NCI-H460 (cell line): ENCODE measurements around the gene MAIP1. TPM values are rescaled to one million over a fixed set of nuclear protein-coding genes. Genes with fewer than 3 reads are reported as not detected.

ENCODE experiments used
- DNase-seq: peaks from one replicate; pipeline ENCODE4 v3.0.0-alpha.2; 2016; ENCODE audit warnings: low read depth; ENCODE audit errors: extremely low read depth
- total RNA-seq: library from RNA; depleted of rRNA; stranded (reverse); fragments of >200 nt; shearing (Covaris generic); gene quantifications from 2 replicates; pipeline ENCODE4 v1.2.3, GENCODE V29; 2014; rRNA removed

The MAIP1 gene
- total RNA-seq, 1 experiment from 2014 or later, result 43.1 TPM

DNA sequence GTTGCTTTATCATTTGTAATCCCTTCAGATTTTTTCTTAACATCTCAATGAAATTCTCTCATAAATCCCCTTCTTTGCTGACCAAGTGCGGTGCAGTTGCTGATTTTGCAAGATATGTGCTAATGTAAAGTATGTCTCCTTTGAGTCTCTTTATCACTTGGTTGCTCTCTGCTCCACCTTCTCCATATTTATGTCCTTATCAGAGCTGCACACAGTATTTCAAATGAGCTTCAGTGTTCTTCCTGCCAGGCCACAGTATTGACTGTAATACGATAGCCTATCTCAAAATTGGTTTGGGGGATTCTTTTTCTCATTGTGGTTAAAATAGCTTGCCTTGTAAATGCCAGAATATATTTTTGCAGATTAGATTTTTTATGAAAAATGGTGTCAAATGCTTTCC lies 32.2 kb downstream of the MAIP1 start:
- DNase-seq, result no peak

DNA sequence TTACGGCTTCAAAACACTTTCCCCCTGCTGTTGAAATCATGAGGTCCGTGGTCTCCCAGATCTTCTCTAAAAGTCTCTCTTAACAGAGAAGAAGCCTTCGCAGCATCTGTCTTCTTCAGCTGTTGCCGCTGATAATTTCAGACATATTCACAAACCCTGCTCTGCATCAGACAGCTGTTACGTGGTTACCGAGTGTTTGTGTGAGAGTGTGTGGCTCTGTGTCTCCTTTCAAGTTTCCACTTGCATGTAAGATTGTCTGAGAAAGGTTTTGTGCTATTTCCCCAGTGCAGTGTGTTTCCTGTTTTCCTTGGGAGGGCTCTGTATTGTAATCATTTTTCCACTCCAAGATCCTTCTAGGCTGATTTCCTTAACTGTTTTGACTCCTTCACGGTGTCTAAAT lies 32.8 kb downstream of the MAIP1 start:
- no peak for DNase-seq

DNA sequence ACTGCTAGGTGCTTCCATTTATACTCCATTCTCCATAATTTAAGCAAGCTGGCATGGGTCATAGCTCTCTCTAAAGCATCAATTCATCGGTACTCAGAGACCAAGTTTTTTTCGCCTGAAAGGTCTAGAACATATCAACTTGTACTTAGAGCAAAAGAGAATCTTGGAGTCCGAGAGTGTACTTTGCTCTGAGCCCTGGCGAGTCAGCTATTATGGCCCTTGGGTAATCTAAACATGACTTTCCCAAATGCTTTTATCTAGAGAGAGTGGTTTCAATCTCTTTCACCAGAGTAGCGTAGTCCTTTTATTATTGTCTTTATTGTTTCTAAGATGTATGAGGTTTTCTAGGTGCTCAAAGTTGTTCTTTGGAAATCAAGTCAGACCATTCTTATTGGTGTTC lies 34.4 kb downstream of the MAIP1 start:
- DNase-seq, result no peak

DNA sequence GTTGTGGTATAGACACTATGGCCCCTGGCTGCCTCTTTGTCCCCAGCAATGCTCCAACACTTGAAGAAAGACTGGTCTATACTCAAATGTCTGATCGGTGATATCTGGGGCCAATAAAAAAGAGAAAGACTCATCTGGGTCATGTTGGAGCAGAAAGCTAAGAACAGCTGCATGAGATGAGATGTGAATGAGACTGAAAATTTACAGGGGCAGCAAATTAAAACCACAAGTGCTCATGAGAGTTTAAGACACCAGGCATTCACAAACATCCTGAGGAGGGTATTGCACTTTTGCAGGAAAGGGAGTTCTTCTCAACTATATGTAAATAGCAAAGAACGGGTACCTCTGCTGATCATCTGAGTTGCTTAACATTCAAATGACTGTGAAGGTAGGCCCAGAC lies 36.3 kb downstream of the MAIP1 start:
- no peak for DNase-seq

DNA sequence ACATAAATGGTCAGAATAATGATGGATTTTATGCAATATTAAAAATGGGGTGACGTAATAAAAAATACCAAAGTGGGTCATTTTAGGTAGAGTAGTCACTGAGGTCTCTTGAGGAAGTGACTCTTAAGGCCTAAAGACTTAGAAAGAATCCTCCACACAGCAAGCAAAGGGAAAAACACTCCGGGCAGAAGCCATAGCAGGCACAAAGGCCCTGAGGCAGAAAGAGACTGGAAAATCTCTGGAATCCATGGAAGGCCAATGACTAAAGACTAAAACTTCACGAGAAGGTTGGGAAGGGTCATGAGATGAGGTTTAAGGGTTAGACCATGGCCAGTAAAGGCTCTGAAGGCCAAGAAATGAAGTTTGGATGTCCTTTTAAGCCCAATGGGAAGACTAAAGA lies 36.9 kb downstream of the MAIP1 start:
- no peak for DNase-seq

DNA sequence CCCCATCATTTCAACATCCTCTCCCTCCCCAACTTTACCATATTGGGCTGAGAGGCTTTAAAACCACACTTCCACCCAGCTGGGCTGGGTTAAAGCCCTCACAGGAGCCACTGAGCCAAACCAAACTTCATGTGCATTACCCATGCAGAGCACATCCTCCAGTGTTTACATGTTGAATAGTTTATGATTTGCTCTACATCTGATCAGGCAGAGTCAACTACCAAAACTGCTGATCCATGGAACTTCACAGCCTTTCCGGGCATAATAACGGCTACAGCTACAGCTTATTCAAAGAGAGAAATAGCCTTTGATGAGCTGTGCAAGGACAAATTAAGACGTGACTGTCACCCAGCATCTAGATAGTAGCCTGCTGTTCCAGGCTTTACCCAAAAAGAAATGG lies 39.0 kb downstream of the MAIP1 start:
- no peak for DNase-seq

DNA sequence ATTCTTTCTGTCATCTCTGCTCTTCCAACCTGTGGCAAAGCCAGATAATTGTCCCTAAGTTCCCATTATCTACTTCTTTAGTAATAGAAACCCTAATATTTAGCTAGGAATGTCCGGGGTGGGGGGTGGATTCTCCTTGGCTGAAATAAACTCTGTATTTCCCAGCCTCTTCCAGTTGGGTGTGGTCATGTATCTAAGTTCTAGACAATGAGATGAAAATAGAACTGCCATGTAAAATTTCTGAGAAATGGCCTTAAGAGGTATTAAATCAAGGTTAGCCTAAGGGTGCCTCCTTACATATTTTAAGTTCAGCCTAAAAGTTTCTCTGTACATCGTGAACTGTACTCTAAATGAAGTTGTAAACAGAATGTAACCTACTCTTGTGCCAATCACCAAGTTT lies 39.5 kb downstream of the MAIP1 start:
- DNase-seq, result no peak

DNA sequence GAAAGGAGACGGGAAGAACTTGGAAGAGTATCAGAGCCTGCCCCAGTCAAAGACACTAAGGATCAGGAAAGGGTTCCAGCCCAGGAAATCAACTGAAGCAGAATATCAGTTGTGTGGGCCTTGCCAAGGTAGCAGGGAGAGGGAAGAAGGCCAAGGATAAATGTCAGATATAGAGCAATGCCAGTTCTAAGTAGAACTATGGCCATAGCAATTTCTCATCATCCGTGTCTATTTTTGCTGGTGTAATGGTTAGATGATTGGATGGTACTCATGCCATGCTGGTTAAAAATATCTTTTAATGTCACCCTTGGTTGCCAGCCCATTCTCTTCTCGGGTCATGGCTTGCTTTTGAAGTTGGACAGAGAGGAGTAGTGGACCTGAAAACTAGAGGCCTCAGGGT lies 41.9 kb downstream of the MAIP1 start:
- no peak for DNase-seq

DNA sequence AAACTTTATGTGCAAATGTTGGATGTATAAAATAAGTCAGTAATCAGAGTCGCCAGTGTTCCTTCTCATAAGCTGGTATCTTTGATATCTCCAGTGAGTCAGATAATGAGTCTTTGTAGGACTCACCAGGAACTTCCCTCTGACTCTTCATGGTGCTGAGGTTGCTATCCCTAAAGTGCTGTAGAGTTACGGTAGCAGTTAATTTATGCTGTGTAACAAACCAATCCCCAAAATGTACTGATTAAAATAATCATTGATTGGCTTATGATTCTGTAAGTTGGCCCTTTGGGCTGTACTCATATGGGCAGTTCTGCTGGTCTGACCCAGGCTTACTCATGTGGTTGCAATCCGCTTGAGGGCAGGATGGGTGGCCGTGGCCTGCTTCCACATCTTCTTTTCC lies 43.8 kb downstream of the MAIP1 start:
- no peak for DNase-seq

DNA sequence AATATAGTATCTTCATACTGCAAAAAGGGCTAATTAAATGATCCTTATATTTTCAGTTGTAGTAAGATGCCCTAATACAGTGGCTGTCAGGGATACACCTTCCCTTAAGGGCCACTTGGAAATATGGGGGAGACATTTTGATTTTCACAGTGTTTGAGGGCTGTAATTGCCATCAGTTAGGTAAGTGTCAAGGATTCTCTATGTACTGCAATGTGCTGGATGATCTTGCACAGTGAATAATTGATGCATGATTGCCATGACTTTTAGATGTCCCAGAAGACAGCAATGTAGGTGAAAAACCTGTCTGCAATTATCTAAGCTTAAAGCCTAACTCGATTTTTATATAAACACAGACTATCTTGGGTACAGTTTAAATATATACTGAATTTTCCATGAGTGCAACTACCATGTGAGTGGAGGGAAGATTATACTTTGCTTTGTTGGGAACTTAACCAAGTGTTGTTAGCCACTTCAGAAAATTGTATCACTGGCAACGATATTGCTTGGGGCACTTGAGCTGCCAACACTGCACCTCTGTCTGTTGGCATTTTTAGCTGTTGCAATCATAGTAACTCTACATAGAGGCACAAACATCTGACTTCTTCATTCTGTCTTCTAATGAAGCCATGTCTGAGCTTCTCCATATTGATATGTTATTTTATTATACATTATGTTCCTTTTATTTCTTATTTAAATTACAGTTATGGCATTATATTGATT lies 45.2 kb downstream of the MAIP1 start:
- DNase-seq, result no peak

DNA sequence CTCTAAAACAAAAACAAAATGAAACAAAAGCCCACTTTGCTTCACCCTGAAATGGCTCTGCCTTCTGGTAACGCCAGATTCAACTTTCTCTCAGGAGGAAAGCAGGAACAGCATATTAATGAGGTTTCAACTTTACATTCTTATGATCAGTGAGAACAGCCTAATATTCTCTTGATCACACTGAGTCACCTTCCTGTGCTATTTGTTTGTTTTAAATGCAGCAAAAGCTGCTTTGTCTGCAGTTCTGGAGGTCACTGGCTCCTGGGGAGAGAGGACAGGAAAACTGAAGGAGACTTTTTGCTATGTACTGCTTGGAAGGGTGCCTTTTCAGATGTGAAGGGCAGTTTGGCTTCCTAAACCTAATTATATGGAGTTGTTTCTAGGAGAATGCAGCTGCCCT lies 48.1 kb downstream of the MAIP1 start:
- no peak for DNase-seq

DNA sequence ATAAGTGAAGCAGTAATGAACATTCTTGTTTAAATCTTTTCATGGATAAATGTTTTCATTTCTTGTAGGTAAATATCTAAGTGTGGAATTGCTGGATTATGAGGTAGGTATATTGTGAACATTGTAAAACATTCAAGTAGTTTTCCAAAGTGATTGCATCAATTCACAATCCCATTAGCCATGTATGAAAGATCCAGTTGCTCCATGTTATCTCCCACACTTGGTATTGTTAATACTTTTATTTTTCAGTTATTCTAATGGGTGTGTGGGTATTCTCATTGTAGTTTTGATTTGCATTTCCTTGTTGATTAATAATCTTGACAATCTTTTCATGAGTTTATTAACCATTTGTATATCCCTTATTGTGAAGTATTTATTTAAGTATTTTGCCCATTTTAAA lies 50.3 kb downstream of the MAIP1 start:
- no peak for DNase-seq

DNA sequence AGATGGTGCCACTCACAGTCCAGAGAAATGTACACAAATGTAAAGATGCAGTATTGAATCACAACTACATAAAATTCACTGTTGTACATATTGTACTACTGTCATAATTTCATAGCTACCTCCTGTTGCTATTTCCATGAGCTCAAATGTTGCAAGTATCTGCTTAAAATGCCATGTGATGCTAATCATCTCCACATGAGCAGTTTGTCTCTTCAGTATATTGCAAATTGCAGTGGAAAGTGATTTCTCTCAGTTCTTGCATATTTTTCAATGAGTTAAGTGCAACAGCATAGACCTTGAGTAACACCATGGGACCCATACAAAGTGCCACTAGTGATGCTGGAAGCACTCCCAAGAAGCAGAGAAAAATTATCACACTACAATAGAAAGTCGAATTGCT lies 51.9 kb downstream of the MAIP1 start:
- DNase-seq, result no peak

DNA sequence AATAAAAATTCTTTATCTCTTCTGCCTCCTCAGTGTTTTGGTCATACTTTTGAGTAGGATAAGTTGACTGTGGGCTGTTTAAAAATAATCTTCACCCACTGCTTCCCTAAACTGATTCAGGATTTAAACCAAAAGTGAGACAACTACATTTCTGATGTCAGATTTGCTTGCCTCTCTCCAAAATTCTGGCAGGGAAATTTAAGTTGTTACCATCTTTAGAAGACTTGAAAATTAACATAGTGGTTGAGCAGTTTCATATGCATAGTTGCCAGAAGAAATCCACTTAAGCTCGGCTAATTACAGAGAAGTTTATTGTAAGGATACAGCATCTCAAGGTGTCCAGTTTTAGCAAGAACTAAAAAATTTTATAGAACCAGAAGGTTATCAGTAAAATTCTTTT lies 57.0 kb downstream of the MAIP1 start:
- no peak for DNase-seq

Other genes with a start within 250 kb of the MAIP1 start
- 1.5 and 2.1 TPM in 2 replicates for gene FTCDNL1, start 104.4 kb upstream of the MAIP1 start, total RNA-seq
- gene C2orf69, start 44.3 kb upstream of the MAIP1 start, total RNA-seq, result 18.3 and 20.2 TPM in 2 replicates
- 16.6 and 20.2 TPM in 2 replicates for gene TYW5, start 91 bp upstream of the MAIP1 start, total RNA-seq